PC-9 (cell line): ENCODE results near the gene NEK7. TPM values are rescaled to one million over a fixed set of nuclear protein-coding genes. Genes with fewer than 3 reads are reported as not detected.

ENCODE experiments used
- BruUV-seq: library from RNA; stranded (reverse); fragments of 400-500 nt; replicated peaks from 2 replicates; lab custom pipeline; 2021; lab: Mats Ljungman, UMichigan
- CTCF ChIA-PET: fragments of 300-600 bp; sonication (Branson Sonifier 250); formaldehyde crosslinking; loops from one replicate; lab custom pipeline; 2022; ENCODE audit warnings: antibody characterized with exemption; lab: Charles Lee
- POLR2A ChIA-PET: fragments of 300-600 bp; sonication (Branson Sonifier 250); formaldehyde crosslinking; loops from one replicate; lab custom pipeline; 2022; ENCODE audit warnings: antibody characterized with exemption; ENCODE audit not compliant: unreplicated experiment; lab: Charles Lee
- DNase-seq, 2 experiments: peaks; one replicate each; pipeline versions ENCODE4 v3.0.0 to v3.0.0-alpha.2; 2015 to 2022; ENCODE audit warnings: mixed read lengths in 1 of 2
- H2AFZ ChIP-seq: fragments of 200-600 bp; sonication (generic); 2 replicates; pipeline ENCODE4 v1.8.1; 2017; ENCODE audit warnings: antibody characterized with exemption
- H3F3A ChIP-seq: fragments of 200-600 bp; sonication (generic); 2 replicates; pipeline ENCODE4 v1.8.1; 2017; ENCODE audit warnings: antibody characterized with exemption, mild to moderate bottlenecking, low read depth; ENCODE audit not compliant: insufficient read depth
- H3K27ac ChIP-seq: fragments of 200-600 bp; sonication (generic); 2 replicates; pipeline ENCODE4 v1.6.1; 2016; ENCODE audit warnings: mixed run types
- H3K27me3 ChIP-seq: fragments of 200-600 bp; sonication (generic); 2 replicates; pipeline ENCODE4 v1.6.1; 2016; ENCODE audit warnings: low read depth, mixed run types; ENCODE audit not compliant: insufficient read depth
- H3K36me3 ChIP-seq: fragments of 200-600 bp; sonication (generic); 2 replicates; pipeline ENCODE4 v1.6.1; 2016; ENCODE audit warnings: low read depth, mixed run types
- H3K4me1 ChIP-seq: fragments of 200-600 bp; sonication (generic); replicated peaks from 2 replicates; pipeline ENCODE4 v1.6.1; 2016; ENCODE audit warnings: mixed run types; ENCODE audit not compliant: insufficient read depth
- H3K4me2 ChIP-seq: fragments of 200-600 bp; sonication (generic); 2 replicates; pipeline ENCODE4 v1.6.1; 2017; ENCODE audit warnings: mixed run types
- H3K4me3 ChIP-seq: fragments of 200-600 bp; sonication (generic); 2 replicates; pipeline ENCODE4 v1.6.1; 2016; ENCODE audit warnings: mixed run types
- H3K79me2 ChIP-seq: fragments of 200-600 bp; sonication (generic); 2 replicates; pipeline ENCODE4 v1.6.1; 2017; ENCODE audit warnings: low read depth, mixed run types
- H3K9me2 ChIP-seq: fragments of 200-600 bp; sonication (generic); 2 replicates; pipeline ENCODE4 v1.8.1; 2017; ENCODE audit warnings: mild to moderate bottlenecking; ENCODE audit not compliant: insufficient read depth
- H3K9me3 ChIP-seq: fragments of 200-600 bp; sonication (generic); 2 replicates; pipeline ENCODE4 v1.8.1; 2016; ENCODE audit warnings: low read depth; ENCODE audit not compliant: insufficient read depth
- H4K20me1 ChIP-seq: fragments of 200-600 bp; sonication (generic); 2 replicates; pipeline ENCODE4 v1.8.1; 2017; ENCODE audit not compliant: insufficient read depth
- CTCF ChIP-seq: fragments of 200-600 bp; sonication (generic); conservative IDR thresholded peaks from 2 replicates; pipeline ENCODE4 v1.6.1; 2017; ENCODE audit warnings: mixed run types, antibody characterized with exemption, mild to moderate bottlenecking, moderate library complexity
- EZH2 ChIP-seq: fragments of 200-600 bp; sonication (generic); IDR thresholded peaks from 2 replicates; pipeline ENCODE4 v1.8.0; 2017; ENCODE audit warnings: antibody characterized with exemption, low read depth
- intact Hi-C: fragments of 100-400 bp; cut with micrococcal nuclease; formaldehyde crosslinking; loops from one replicate; pipeline ENCODE4 v1.10.0; 2022; ENCODE audit not compliant: unreplicated experiment
- total RNA-seq: library from RNA; stranded (reverse); gene quantifications from 2 replicates; pipeline ENCODE4 v1.2.3, GENCODE V29; 2021

NEK7 gene
- total RNA-seq, 1 experiment from 2014 or later: 67.4 TPM

GRCh38 chr1:198109371-198109715 is 47.5 kb upstream of the NEK7 start:
- no peaks in the 10 kb centered on the region for H3K79me2 ChIP-seq
- intact Hi-C loops: no loop called here
- H3K4me2 ChIP-seq: peak overlapping the region; percentile 18; the same call in 1 of the 2 replicates
- H3K9me3 ChIP-seq: peaks cover 7% of the 10 kb centered on the region; the same call in 1 of the 2 replicates
- CTCF ChIA-PET: no interaction called here
- H4K20me1 ChIP-seq: no peaks in the 10 kb centered on the region
- POLR2A ChIA-PET: no interaction called here
- no peaks in the 10 kb centered on the region for H3K36me3 ChIP-seq
- no peaks in the 10 kb centered on the region for H3K9me2 ChIP-seq
- DNase-seq: peak in 1 of 2 experiments; percentile 67
- no peak overlapping the region for H3K27ac ChIP-seq
- H3F3A ChIP-seq: peaks cover 10% of the 10 kb centered on the region; the same call in 1 of the 2 replicates
- H3K4me3 ChIP-seq: no peak overlapping the region
- no peak overlapping the region for H2AFZ ChIP-seq
- no TSS peak for BruUV-seq
- peaks cover 34% of the 10 kb centered on the region for H3K4me1 ChIP-seq
- no peak for TF ChIP-seq CTCF
- no peak for TF ChIP-seq EZH2
- H3K27me3 ChIP-seq: no peaks in the 10 kb centered on the region

DNA sequence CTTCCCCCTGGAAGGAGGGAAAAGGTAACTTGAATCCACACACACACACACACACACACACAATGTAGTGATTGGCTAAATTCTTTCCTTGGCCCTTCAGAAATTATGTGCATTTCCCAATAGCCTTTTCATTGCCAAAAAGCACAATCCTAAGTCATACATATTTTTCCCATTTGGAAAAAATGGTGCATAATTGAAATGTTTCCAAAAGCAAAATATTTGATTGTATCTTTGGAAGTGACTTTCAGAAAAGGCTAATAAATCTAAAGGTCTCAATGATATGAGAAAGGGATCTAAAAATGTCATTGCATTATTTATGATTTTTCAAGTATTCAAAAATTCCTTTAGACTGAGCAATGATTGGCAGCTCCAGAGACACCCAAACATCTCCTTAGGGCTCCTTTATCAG is 43.5 kb upstream of the NEK7 start:
- Histone ChIP-seq H2AFZ (no peak overlapping the region), H3K4me3 (no peak overlapping the region), H3K9me3 (no peaks in the 10 kb centered on the region; the same call in 1 of the 2 replicates), H3F3A (peaks cover 5% of the 10 kb centered on the region; the same call in 1 of the 2 replicates), H3K4me2 (no peak overlapping the region), H3K27ac (no peak overlapping the region), H3K9me2 (no peaks in the 10 kb centered on the region), H3K27me3 (no peaks in the 10 kb centered on the region), H3K36me3 (no peaks in the 10 kb centered on the region), H4K20me1 (no peaks in the 10 kb centered on the region), H3K79me2 (no peaks in the 10 kb centered on the region), H3K4me1 (peaks cover 17% of the 10 kb centered on the region)
- POLR2A ChIA-PET: no interaction called here
- intact Hi-C loops: no loop called here
- no peak for TF ChIP-seq CTCF
- TF ChIP-seq EZH2: no peak
- no TSS peak for BruUV-seq
- CTCF ChIA-PET: no interaction called here
- no peak for DNase-seq

DNA sequence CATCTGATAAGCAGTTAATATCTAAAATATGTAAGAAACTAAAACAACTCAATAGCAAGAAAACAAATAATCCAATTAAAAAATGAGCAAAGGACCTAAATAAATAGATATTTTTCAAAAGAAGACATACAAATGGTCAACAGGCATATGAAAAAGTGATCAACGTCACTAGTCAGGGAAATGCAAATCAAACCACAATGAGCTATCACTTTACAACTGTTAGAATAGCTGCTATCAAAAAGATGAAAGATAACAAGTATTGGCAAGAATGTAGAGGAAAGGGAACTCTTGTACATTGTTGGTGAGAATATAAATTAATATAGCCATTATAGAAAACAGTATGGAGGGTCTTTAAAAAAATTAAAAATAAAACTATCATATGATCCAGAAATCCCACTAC is 40.7 kb upstream of the NEK7 start:
- Histone ChIP-seq H3K27me3 (no peaks in the 10 kb centered on the region), H3K79me2 (no peaks in the 10 kb centered on the region), H3F3A (no peaks in the 10 kb centered on the region), H4K20me1 (no peaks in the 10 kb centered on the region), H3K4me2 (no peak overlapping the region), H2AFZ (no peak overlapping the region), H3K36me3 (no peaks in the 10 kb centered on the region), H3K4me1 (peaks cover 13% of the 10 kb centered on the region), H3K4me3 (no peak overlapping the region), H3K27ac (no peak overlapping the region), H3K9me3 (peaks cover 6% of the 10 kb centered on the region), H3K9me2 (no peaks in the 10 kb centered on the region)
- intact Hi-C loops: no loop called here
- DNase-seq: no peak
- CTCF ChIA-PET: no interaction called here
- no peak for TF ChIP-seq CTCF
- TF ChIP-seq EZH2: no peak
- POLR2A ChIA-PET: no interaction called here
- BruUV-seq: no TSS peak
